Hematopoietic multipotent progenitor cell treated with erythropoietin and hydrocortisone succinate and interleukin-3 and kit ligand, for 8 days (in vitro differentiated cells): ENCODE results near the gene MYO15B.

ENCODE experiments used
- DNase-seq: peaks from one replicate; pipeline ENCODE4 v3.0.0-alpha.2; 2015

Gene MYO15B

GRCh38 chr17:75587675-75588595, at the start of gene MYO15B:
Gene MYO15B (plus strand): TSS chr17:75587800. CDS start chr17:75588058, 258 bp downstream.
- DNase-seq, result peak; percentile 70

GRCh38 chr17:75539967-75540729, 47.5 kb upstream of the MYO15B start:
- no peak for DNase-seq

GRCh38 chr17:75540923-75541503, 46.6 kb upstream of the MYO15B start:
- DNase-seq, result no peak

GRCh38 chr17:75542229-75542628, 45.4 kb upstream of the MYO15B start:
- DNase-seq, result no peak

DNA sequence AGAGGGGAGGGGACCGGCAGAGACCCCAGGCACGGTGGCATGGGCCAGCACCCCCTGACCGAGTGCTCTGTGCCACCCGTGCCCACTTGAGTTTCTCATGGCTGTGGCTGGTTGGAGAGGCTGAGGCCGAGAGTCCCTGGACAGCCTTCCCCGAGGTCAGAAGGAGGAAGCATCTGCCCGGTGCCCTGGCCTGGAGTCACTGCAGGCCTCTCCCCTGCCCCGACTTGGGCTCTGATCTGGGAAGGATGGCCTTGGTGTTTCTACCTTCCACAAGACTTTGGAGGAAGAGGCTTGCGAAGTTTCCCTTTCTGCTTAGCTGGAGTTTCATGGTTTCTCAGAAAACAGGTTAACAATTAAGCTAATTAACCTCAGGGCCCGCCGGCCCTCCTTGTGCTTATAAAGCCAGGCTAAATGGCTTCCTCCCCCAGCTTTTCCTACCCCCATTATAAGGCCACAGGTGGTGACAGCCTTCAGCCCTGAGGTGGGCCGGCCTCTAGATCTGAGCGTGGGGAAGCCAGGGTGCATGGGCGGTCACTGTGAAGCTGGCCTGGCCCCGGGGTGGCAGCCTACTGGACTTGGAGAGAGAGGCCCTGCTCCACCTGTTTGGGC, 44.8 kb upstream of the MYO15B start:
- DNase-seq, result no peak

DNA sequence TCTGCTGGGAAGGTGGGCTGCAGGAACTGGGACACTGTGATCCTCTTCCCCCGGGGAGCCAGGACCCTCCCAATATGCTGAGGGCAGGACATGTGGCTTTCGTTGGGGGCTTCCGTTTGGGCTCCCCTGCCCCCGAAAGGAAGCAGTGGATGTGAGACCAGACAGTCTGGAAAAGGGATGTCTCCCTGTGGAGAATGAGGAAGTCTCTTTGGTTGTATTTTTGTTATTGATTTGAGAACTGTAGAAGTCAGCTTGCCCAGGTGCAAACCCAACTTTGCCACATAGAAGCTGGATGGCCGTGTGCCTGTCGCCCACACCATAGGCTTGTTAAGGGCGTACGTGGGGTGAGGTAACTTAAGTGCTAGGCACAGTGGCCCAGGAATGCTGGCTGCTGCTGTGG, 43.4 kb upstream of the MYO15B start:
- no peak for DNase-seq

DNA sequence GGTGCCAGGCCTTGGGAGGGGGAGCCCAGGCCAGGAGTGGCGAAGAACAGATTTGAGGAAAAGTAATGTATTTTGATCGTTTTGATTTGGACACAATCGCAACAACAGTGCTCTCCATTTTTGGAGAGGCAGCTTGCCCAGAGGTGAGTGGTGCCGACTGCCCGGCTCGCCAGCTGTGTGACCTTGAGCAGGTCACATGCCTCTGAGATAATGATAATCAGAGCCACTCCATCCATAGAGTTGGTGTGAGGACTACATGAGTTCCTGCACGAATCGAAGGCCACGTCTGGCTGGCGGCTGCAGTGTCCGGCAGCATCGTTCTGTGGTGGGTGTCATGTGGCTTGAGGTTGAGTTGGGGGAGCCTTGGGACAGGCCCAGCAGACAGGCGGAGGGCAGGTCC, 41.4 kb upstream of the MYO15B start:
- no peak for DNase-seq

GRCh38 chr17:75547091-75547490, 40.5 kb upstream of the MYO15B start:
- no peak for DNase-seq

- DNase-seq, result no peak
Measured at GRCh38 chr17:75548813-75549212, 38.8 kb upstream of the MYO15B start.

DNA sequence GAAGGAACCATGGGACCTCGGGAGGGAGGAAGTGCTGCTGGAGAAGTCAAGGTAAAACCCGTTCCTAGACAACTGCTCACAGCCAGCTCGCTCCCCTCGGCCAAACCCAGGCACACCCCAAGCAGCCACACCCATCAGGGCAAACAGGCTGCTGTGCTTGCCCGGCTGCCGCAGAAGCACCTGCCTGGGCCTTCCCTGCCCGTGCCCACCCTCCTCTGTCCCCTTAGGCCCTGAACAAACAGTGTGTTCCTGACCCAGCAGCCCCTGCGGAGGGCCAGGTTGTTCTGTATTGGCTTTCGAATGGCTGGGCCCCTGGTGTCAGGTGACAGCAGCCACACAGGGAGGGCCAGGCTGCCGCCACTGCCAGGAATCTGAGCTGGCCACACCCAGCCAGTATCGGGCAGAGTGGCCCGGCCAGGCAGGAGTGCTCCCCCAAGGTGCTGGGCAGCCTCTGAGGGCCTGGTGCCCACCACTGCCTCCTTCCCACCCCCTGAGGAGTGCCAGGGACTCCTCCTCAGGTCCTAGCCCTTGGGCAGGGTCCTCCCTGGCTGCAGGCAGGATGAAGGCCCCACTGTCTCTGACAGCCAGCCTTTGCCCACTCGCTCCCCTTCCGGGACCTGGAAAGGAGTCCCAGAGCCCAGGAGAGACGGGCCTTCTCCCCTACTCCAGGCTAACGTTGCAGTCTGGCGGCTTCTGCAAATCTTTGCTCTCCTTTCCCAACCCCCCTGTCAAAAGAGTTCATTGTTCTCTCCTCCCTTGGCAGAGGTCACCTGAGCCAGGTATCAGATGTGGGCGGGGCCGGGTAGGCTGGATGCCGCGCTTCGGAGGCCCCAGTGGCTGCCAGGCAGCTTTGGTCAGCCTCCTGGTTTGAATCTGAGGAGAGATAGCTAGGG, 38.1 kb upstream of the MYO15B start:
- no peak for DNase-seq

DNA sequence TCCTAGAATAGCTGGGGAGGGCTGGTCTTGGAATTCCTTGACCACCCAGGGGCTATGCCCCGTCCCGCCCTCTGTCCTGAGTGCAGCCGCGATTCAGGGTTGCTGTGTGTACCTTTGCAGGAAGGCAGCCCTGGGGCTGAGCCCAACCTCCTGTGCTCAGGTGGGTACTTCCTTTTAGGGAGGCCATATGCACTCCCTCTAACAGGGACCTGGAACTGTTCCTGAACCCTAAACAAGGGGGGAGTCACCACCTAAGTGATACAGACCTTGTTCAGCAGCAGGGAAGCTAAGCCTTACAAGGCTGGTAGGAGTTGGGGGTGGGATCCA, 37.5 kb upstream of the MYO15B start:
- no peak for DNase-seq

GRCh38 chr17:75551266-75551665, 36.3 kb upstream of the MYO15B start:
- DNase-seq, result no peak

DNA sequence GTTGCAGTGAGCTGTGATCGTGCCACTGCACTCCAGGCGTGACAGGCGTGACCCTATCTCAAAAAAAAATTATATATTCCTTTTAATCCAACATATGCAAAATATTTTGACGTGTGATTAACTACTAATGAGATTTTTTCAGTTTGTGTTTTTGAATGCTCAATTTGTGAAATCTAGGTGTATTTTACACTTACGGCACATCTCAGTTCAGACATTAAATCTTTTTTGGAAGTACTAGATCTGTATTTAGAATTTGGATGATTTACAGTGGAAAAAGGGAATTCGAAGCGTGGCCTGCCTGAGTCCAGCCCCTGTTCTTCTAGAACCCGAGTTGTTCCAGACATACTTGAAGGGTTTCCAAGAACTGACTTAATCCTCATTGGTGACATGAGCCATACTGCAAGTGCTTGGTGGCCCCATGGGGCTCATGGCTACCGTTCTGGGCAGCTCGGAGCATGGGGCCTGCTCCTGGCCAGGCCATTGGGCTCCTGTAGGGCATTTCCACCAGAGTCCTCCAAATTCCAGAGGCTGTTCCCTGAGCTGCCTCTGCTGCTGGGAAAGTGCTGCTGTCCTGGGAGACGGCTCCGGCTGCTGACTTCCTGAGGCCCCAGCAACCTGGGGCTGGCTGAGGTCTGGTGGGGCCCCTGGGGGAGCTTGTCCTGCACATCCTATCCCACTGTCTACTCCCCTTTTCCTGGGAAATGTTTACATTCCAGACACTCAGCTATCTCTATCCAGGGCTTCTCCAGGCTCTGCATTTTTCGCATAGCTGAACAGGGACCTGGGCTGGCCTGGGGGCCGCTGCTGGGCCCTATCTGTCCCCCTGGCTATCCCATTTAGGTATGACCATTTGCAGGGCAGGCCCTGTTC, 34.9 kb upstream of the MYO15B start:
- DNase-seq, result no peak

DNA sequence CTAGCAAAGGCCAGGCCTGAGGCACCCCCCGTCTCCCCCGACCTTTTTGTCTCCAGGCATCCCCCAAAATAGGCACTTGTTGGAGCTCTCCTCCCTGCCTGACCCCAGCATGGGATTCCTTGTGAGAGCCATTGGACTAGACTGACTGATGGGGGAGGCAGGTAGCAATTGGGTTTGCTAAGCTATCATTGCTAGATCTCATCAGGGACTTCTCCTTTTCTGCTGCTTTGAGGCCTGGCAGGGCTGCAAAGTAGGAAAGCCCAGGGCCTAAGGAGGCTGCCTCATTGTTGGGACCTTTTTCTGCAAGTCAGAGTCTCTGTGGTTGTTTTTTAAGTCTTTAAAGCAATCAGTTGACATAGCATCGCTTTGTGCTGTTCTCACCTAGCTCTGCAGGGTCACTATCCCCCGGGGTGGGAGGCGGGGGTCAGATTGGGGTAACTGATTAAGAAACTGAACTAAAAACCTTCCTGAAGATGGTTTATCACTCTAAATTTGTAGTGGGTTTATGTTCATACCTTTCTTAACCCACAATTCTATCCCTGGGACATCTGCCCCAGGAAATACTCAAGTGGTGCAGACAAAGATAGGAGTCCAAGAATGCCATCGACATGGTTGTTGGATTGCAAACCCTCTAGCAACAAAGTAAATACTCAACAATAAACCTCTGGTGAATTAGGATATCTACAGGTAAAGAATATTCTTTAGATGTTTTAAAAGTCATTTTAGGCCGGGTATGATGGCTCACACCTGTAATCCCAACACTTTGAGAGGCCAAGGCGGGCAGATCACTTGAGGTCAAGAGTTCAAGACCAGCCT, 34.1 kb upstream of the MYO15B start:
- DNase-seq, result no peak

GRCh38 chr17:75555679-75556153, 31.9 kb upstream of the MYO15B start:
- DNase-seq, result no peak

DNA sequence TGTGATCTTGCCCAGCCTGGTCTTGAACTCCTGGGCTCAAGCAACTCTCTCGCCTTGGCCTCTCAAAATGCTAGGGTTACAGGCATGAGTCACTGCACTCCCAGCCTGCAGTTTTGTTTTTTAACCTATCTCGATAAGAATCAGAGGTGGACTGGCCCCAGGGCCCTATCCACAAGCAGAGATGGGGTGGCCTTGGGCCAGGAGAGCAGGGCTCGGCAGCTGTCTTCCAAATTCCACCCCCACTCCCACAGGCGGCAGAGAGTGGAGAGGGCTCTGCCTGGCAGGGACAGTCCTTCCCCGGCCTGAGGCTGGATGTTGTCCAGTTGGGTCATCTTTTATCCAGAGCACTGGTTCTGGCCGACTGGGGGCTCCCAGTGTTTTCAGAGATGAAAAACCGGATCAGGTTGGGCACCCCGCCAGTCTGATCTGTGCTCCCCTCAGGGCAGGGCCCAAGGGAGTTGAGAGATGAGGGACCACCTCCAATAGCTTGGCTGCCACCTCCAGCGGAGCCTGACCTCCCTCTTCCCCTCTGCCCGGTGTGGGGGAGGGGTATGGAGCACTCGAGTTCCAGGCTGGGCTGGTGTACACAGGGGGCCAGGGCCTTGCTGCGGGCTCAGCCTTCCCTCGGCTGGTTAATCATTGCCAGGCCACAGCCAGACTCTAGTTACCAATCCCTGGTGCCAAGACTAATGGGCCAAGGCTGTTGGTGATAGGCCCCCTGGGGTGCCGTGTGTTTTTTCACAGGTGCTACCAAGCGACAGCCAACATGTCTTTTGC, 30.3 kb upstream of the MYO15B start:
- no peak for DNase-seq

GRCh38 chr17:75557852-75558665, 29.5 kb upstream of the MYO15B start:
- DNase-seq, result no peak
